SK-N-SH (cell line): Measurements from ENCODE around the gene BSG. TPM values are rescaled to one million over a fixed set of nuclear protein-coding genes. Genes with fewer than 3 reads are reported as not detected.

Source experiments
- CTCF ChIA-PET: fragments of 300-600, 350-600 bp; formaldehyde crosslinking; extraction: SDS; loops from one replicate; lab custom pipeline; 2021; lab: Yijun Ruan, JAX
- POLR2A ChIA-PET: fragments of 350-600 bp; sonication (Branson Sonifier 250); formaldehyde crosslinking; extraction: SDS; loops from one replicate; lab custom pipeline; 2020; ENCODE audit warnings: antibody characterized with exemption, inconsistent platforms; lab: Yijun Ruan, JAX
- DNase-seq: peaks from one replicate; pipeline ENCODE4 v3.0.0; 2012
- H2AFZ ChIP-seq: fragments of 200-600 bp; sonication (generic); 2 replicates; pipeline ENCODE4 v1.8.1; 2016; ENCODE audit warnings: antibody characterized with exemption, mild to moderate bottlenecking, low read depth
- H3F3A ChIP-seq: fragments of 200-600 bp; sonication (generic); replicated peaks from 2 replicates; pipeline ENCODE3; 2016; ENCODE audit warnings: antibody characterized with exemption, mild to moderate bottlenecking; ENCODE audit not compliant: insufficient read depth
- H3K27ac ChIP-seq, 2 experiments: fragments of 200-500 bp in 1 of 2; fragments of 200-600 bp in 1 of 2; sonication (Bioruptor generic) in 1 of 2; sonication (generic), shearing (Covaris generic) in 1 of 2; 2 replicates each; pipeline versions ENCODE4 v1.5.1 to v1.6.1; 2014 to 2016; ENCODE audit warnings: low read depth in 2 of 2, inconsistent platforms in 1 of 2, low read length in 1 of 2, mild to moderate bottlenecking in 1 of 2, mixed read lengths in 1 of 2
- H3K27me3 ChIP-seq: fragments of 200-600 bp; sonication (generic), shearing (Covaris generic); 2 replicates; pipeline ENCODE4 v1.6.1; 2016; ENCODE audit warnings: mixed run types; ENCODE audit not compliant: insufficient read depth
- H3K36me3 ChIP-seq, 2 experiments: fragments of 200-500 bp in 1 of 2; fragments of 200-600 bp in 1 of 2; sonication (Bioruptor generic) in 1 of 2; sonication (generic) in 1 of 2; replicated peaks in 1 of 2; 2 replicates each; pipeline versions ENCODE3 to v1.5.1; 2014 to 2016; ENCODE audit warnings: low read length in 1 of 2, mild to moderate bottlenecking in 1 of 2; ENCODE audit not compliant: insufficient read depth in 2 of 2, control insufficient read depth in 1 of 2
- H3K4me1 ChIP-seq, 2 experiments: fragments of 200-500 bp in 1 of 2; fragments of 200-600 bp in 1 of 2; sonication (Bioruptor generic) in 1 of 2; sonication (generic), shearing (Covaris generic) in 1 of 2; 2 replicates each; pipeline versions ENCODE4 v1.5.1 to v1.6.1; 2014 to 2016; ENCODE audit warnings: low read depth in 1 of 2, low read length in 1 of 2, mixed run types in 1 of 2; ENCODE audit not compliant: insufficient read depth in 2 of 2, control insufficient read depth in 1 of 2
- H3K4me2 ChIP-seq: fragments of 200-600 bp; sonication (generic), shearing (Covaris generic); 2 replicates; pipeline ENCODE4 v1.6.1; 2017; ENCODE audit warnings: mixed run types
- H3K4me3 ChIP-seq, 2 experiments: fragments of 200-500 bp in 1 of 2; fragments of 200-600 bp in 1 of 2; sonication (Bioruptor generic) in 1 of 2; sonication (generic), shearing (Covaris generic) in 1 of 2; 2 replicates each; pipeline versions ENCODE4 v1.5.1 to v1.8.1; 2014 to 2016; ENCODE audit warnings: low read depth in 2 of 2, inconsistent platforms in 1 of 2, low read length in 1 of 2, mild to moderate bottlenecking in 1 of 2, mixed read lengths in 1 of 2, moderate library complexity in 1 of 2
- H3K79me2 ChIP-seq: fragments of 200-600 bp; sonication (generic); 2 replicates; pipeline ENCODE4 v1.8.1; 2017; ENCODE audit warnings: mild to moderate bottlenecking; ENCODE audit not compliant: insufficient read depth
- H3K9ac ChIP-seq: fragments of 200-600 bp; sonication (generic); 2 replicates; pipeline ENCODE4 v1.6.1; 2017; ENCODE audit warnings: mixed run types
- H3K9me2 ChIP-seq: fragments of 200-600 bp; sonication (generic); 2 replicates; pipeline ENCODE4 v1.6.1; 2017; ENCODE audit warnings: mixed run types
- H3K9me3 ChIP-seq: fragments of 200-600 bp; sonication (generic); 2 replicates; pipeline ENCODE4 v1.6.1; 2017; ENCODE audit warnings: mixed run types, mild to moderate bottlenecking, moderate library complexity
- H4K20me1 ChIP-seq: fragments of 200-600 bp; sonication (generic); 2 replicates; pipeline ENCODE4 v1.6.1; 2017; ENCODE audit warnings: mild to moderate bottlenecking, mixed run types; ENCODE audit not compliant: insufficient read depth
- CHD2 ChIP-seq: fragments of 150-350 bp; IDR thresholded peaks from 2 replicates; pipeline ENCODE4 v1.6.1; 2018; ENCODE audit warnings: low read length; ENCODE audit not compliant: partially characterized antibody
- ELF1 ChIP-seq: IDR thresholded peaks from 2 replicates; pipeline ENCODE4 v1.4.0; 2012
- EP300 ChIP-seq, 2 experiments: IDR thresholded peaks; 2 replicates each; pipeline versions ENCODE4 v1.4.0 to v1.6.1; 2012; ENCODE audit warnings: borderline replicate concordance in 1 of 2, low read depth in 1 of 2, low read length in 1 of 2
- FOXM1 ChIP-seq: IDR thresholded peaks from 2 replicates; pipeline ENCODE4 v1.4.0; 2012; ENCODE audit warnings: low read depth, mild to moderate bottlenecking
- GABPA ChIP-seq: IDR thresholded peaks from 2 replicates; pipeline ENCODE4 v1.4.0; 2012; ENCODE audit warnings: low read depth, mild to moderate bottlenecking
- IRF3 ChIP-seq: fragments of 150-350 bp; IDR thresholded peaks from 2 replicates; pipeline ENCODE4 v1.6.1; 2016; ENCODE audit warnings: mild to moderate bottlenecking, low read depth, low read length
- JUND ChIP-seq: IDR thresholded peaks from 2 replicates; pipeline ENCODE4 v1.4.0; 2012
- MEF2A ChIP-seq: IDR thresholded peaks from 2 replicates; pipeline ENCODE4 v1.4.0; 2012; ENCODE audit warnings: low read depth, borderline replicate concordance
- NFIC ChIP-seq: IDR thresholded peaks from 2 replicates; pipeline ENCODE4 v1.4.0; 2012; ENCODE audit warnings: borderline replicate concordance
- NRF1 ChIP-seq: IDR thresholded peaks from 2 replicates; pipeline ENCODE4 v1.6.1; 2012; ENCODE audit warnings: low read depth, mild to moderate bottlenecking, low read length
- RAD21 ChIP-seq: IDR thresholded peaks from 2 replicates; pipeline ENCODE4 v1.6.1; 2012; ENCODE audit warnings: mild to moderate bottlenecking, low read length
- REST ChIP-seq: IDR thresholded peaks from 2 replicates; pipeline ENCODE4 v1.6.1; 2012; ENCODE audit warnings: mild to moderate bottlenecking, low read depth, low read length, moderate library complexity
- SIN3A ChIP-seq: IDR thresholded peaks from 2 replicates; pipeline ENCODE4 v1.6.1; 2012; ENCODE audit warnings: low read depth, mild to moderate bottlenecking, low read length, moderate library complexity, borderline replicate concordance
- TEAD4 ChIP-seq: IDR thresholded peaks from 2 replicates; pipeline ENCODE4 v1.4.0; 2012; ENCODE audit warnings: mild to moderate bottlenecking, borderline replicate concordance; ENCODE audit not compliant: insufficient read depth
- ZBTB33 ChIP-seq: IDR thresholded peaks from 2 replicates; pipeline ENCODE4 v1.4.0; 2012; ENCODE audit warnings: low read depth, borderline replicate concordance
- WGBS: methylation state at CpG from one replicate; pipeline ENCODE4 v1.1.6; 2017; ENCODE audit warnings: low lambda C conversion rate; 5-methylcytosine and 5-hydroxymethylcytosine counted together
- polyA plus RNA-seq, 3 experiments: library from polyadenylated mRNA; depleted of rRNA; stranded (reverse); fragments of >200 nt; gene quantifications; 2 replicates each; pipeline ENCODE4 v1.2.3, GENCODE V29; 2012
- TF ChIP-seq, protein P1 (sequence below): IDR thresholded peaks from 2 replicates; pipeline ENCODE4 v1.4.0; 2012; ENCODE audit warnings: low read depth, borderline replicate concordance
- TF ChIP-seq, protein P2 (sequence below): IDR thresholded peaks from 2 replicates; pipeline ENCODE4; 2012

Gene BSG
- polyA plus RNA-seq, 1 of the 3 experiments (the other 2 are of a cell fraction): 835 TPM

DNA sequence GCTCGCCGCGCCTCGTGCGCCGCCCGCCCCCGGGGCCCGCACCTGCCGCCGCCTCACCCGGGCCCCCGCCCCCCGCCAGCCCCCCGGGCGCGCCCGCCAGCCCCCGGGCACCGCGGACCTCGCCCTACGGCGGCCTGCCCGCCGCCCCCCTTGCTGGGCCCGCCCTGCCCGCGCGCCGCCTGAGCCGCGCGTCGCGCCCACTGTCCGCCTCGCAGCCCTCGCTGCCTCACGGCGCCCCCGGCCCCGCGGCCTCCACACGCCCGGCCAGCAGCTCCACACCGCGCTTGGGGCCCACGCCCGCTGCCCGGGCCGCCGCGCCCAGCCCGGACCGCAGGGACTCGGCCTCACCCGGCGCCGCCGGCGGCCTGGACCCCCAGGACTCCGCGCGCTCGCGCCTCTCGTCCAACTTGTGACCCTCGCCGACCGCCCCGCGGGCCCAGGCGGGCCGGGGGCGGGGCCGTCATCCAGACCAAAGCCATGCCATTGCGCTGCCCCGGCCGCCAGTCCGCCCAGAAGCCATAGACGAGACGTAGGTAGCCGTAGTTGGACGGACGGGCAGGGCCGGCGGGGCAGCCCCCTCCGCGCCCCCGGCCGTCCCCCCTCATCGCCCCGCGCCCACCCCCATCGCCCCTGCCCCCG is 43.8 kb downstream of the BSG start:
- DNase-seq: no peak
- TF ChIP-seq FOXM1: no peak
- no peak for TF ChIP-seq ELF1
- TF ChIP-seq CHD2: no peak
- no peak for TF ChIP-seq TEAD4
- TF ChIP-seq SIN3A: no peak
- no peak for TF ChIP-seq GABPA
- TF ChIP-seq EP300 (IDR thresholded peaks at IDR 0.05; ENCODE audit: borderline replicate concordance in 1 of 2, low read depth in 1 of 2, low read length in 1 of 2): no peak
- TF ChIP-seq ZBTB33: no peak
- TF ChIP-seq NRF1: no peak
- no peak for TF ChIP-seq NFIC
- TF ChIP-seq REST: no peak
- TF ChIP-seq MEF2A: no peak
- TF ChIP-seq RAD21: no peak
- no peak for TF ChIP-seq IRF3
- TF ChIP-seq JUND: no peak
- TF ChIP-seq, protein P1, sequence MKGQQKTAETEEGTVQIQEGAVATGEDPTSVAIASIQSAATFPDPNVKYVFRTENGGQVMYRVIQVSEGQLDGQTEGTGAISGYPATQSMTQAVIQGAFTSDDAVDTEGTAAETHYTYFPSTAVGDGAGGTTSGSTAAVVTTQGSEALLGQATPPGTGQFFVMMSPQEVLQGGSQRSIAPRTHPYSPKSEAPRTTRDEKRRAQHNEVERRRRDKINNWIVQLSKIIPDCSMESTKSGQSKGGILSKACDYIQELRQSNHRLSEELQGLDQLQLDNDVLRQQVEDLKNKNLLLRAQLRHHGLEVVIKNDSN: no peak
- TF ChIP-seq, protein P2, sequence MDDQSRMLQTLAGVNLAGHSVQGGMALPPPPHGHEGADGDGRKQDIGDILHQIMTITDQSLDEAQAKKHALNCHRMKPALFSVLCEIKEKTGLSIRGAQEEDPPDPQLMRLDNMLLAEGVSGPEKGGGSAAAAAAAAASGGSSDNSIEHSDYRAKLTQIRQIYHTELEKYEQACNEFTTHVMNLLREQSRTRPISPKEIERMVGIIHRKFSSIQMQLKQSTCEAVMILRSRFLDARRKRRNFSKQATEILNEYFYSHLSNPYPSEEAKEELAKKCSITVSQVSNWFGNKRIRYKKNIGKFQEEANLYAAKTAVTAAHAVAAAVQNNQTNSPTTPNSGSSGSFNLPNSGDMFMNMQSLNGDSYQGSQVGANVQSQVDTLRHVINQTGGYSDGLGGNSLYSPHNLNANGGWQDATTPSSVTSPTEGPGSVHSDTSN: no peak
- H3K36me3 ChIP-seq: peaks cover 0 to 37% of the 10 kb centered on the region in 2 experiments
- H3F3A ChIP-seq: peaks cover 8% of the 10 kb centered on the region
- H3K9me2 ChIP-seq: no peaks in the 10 kb centered on the region
- no peak overlapping the region for H2AFZ ChIP-seq
- no peaks in the 10 kb centered on the region for H4K20me1 ChIP-seq
- CTCF ChIA-PET: no interaction called here
- H3K4me3 ChIP-seq: no peak overlapping the region
- no peaks in the 10 kb centered on the region for H3K27me3 ChIP-seq
- H3K4me1 ChIP-seq: peaks cover under 1 to 5% of the 10 kb centered on the region in 2 experiments; a peak in 3 of 4 replicates
- H3K9ac ChIP-seq: no peak overlapping the region
- no peak overlapping the region for H3K27ac ChIP-seq
- H3K9me3 ChIP-seq: no peaks in the 10 kb centered on the region
- H3K4me2 ChIP-seq: no peak overlapping the region
- WGBS: 97% methylated on average over 89 of the region's 97 CpGs
- POLR2A ChIA-PET: no interaction called here
- no peaks in the 10 kb centered on the region for H3K79me2 ChIP-seq
